GM10266 (cell line): Measurements from ENCODE around the gene CLSTN3.

ENCODE experiments used
- DNase-seq: peaks from one replicate; pipeline ENCODE4 v3.0.0; 2012; ENCODE audit errors: extremely low spot score
- CTCF ChIP-seq: IDR thresholded peaks from 2 replicates; pipeline ENCODE4 v1.5.1; 2012; ENCODE audit warnings: mild to moderate bottlenecking, low read depth; ENCODE audit not compliant: control insufficient read depth, insufficient read depth; ENCODE audit errors: missing control alignments

Gene CLSTN3

GRCh38 chr12:7190268-7191055 is 60.3 kb downstream of the CLSTN3 start:
- no peak for DNase-seq
- TF ChIP-seq CTCF, result no peak

GRCh38 chr12:7193674-7194073 is 63.5 kb downstream of the CLSTN3 start:
- DNase-seq, result no peak
- no peak for TF ChIP-seq CTCF

- DNase-seq, result no peak
- TF ChIP-seq CTCF, result no peak
These were observed 67.7 kb downstream of the CLSTN3 start for GRCh38 chr12:7197841-7198240.

- DNase-seq, result no peak
- TF ChIP-seq CTCF, result no peak
These were observed 72.9 kb downstream of the CLSTN3 start for GRCh38 chr12:7203109-7203508.

GRCh38 chr12:7205091-7205490 is 74.9 kb downstream of the CLSTN3 start:
- no peak for TF ChIP-seq CTCF

GRCh38 chr12:7206691-7207090 is 76.5 kb downstream of the CLSTN3 start:
- no peak for DNase-seq
- TF ChIP-seq CTCF, result no peak

More at GRCh38 chr12:7205091-7205490, 74.9 kb downstream of the CLSTN3 start:
- no peak for DNase-seq

GRCh38 chr12:7207866-7208625 is 77.9 kb downstream of the CLSTN3 start:
- no peak for DNase-seq
- no peak for TF ChIP-seq CTCF
